GM18909 (cell line): ENCODE results near the gene RALB.
"Not testable (repeated sequence)": the region's sequence is repeated elsewhere in the genome, so short reads cannot be mapped to it uniquely, and the experiment has no call there.

ENCODE experiments used
- ATAC-seq: cut with Tn5 transposase; IDR thresholded peaks from one replicate; pipeline ENCODE4 v1.9.1; 2021; ENCODE audit warnings: mild to moderate bottlenecking; ENCODE audit not compliant: unreplicated experiment, poor library complexity

The RALB gene

DNA sequence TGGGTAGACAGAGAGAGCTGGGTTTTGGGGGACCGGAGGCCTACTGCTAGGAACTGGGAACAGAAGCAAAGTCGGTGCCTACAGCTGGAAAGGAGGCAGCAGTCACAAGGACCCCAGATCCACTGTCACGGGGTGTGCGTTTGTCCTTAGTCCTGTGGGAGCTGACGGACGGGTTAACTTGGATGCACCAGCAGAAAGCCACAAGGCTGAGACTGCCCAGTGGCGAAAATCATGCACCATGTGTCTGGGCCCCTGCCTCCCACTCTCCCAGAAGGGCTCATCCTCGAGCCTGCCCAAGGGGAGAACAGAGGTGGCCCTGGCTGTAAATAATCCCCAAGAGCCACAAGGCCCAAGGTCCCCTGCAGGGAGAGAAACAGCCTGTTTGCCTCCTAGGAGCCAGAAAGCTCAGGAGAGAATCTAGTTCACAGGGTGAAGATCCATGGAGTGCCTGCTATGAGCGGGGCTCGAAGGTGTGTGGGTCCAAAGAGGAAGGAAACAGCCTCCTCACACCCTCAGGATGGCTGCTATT lies 11.7 kb upstream of the RALB start:
- no peak for ATAC-seq

DNA sequence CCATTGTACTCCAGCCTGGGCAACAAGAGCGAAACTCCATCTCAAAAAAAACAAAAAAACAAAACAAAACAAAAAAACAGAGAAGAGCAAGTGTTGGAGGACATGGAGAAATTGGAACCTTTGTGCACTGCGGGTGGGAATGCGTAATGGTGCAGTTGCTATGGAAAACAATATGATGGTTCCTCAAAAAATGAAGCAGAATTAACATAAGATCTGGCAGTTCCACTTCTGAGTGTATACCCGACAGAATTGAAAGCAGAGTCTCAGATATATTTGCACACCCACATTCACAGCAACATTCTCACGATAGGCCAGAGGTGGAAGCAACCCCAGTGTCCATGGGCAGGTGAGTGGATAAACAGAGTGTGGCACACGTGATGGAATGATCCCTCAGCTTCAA lies 11.0 kb upstream of the RALB start:
- no peak for ATAC-seq

DNA sequence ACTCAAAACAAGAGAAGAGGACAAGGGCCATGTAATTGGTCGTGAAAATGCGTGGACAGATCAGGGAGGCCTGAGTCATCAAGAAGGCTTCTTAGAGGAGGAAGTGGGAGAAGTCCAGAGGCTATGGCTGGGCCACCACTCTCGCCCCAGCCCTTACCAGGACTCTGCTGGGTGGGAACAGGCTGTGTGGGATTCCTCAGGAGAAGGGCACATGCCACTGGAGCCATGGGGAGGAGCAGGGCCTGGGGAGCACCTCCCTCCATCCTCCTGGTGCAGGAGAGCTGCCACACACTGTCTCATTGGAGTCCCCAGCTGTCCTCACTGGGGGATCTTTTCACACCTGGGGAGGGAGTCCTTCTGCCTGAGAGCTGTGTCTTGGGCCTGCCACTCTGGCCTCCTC lies 9.4 kb upstream of the RALB start:
- ATAC-seq = no peak

DNA sequence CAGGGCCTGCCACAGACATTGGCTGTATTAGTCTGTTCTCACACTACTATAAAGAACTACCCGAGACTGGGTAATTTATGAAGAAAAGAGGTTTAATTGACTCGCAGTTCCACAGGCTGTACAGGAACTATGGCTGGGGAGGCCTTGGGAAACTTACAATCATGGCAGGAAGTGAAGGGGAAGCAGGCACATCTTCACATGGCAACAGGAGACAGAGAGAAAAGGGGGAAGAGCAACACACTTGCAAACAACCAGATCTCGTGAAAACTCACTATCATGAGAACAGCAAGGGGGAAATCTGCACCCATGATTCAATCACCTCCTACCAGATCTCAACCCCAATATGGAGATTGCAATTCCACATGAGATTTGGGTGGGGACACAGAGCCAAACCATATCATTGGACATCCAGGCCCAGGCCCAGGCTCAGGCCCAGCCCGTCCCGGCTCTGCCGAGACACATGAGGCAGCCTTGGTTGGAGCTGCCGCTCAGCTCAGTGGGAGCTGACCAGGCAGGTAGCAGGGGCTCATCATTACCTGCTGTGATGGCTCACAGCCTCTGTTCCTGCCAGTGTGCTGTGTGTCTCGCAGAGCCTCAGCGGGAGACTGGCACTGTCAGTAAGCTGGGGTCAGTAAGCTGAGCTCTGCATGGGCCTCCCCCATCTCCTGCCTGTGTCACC lies 8.6 kb upstream of the RALB start:
- no peak for ATAC-seq

DNA sequence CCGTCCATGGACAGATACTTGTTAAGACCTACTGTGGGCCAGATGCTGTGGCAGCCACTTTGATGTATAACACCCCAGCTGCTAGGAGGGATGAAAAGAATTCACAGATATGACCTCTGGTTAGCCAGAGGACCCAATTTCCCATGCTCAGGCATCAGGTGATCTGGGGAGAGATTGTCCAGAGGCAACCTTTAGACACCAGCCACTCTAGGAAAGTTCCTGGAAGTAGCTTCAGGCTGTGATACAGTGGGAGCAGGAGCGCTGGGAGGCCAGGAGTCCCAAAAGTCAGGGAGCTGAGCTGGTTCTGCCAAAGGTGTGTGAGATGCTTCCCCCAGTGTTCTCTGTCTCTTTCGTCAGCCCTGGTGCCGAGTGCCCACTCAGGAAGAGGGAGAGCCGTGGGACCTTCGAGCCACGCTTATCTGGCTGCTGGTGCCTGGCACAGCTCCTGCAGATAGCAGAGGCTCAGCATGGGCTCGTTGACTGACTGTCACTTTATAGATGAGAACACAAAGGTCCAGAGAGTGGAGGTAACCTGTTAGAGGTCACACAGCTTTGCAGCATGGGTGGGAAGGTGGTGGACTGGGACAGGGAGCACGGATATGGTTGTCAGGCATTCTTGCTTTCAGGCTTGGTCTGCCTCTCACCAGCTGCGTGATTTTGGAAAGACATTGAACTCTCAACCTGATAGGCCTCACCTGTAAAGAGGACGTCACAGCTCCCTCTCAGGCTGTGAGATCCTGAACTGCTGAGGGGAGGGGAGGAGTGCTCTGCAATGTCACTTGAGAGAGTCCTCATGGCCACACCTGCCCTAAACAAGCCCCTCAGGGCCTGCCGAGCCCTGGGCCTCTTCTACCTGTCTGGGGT lies 7.8 kb upstream of the RALB start:
- ATAC-seq = no peak

DNA sequence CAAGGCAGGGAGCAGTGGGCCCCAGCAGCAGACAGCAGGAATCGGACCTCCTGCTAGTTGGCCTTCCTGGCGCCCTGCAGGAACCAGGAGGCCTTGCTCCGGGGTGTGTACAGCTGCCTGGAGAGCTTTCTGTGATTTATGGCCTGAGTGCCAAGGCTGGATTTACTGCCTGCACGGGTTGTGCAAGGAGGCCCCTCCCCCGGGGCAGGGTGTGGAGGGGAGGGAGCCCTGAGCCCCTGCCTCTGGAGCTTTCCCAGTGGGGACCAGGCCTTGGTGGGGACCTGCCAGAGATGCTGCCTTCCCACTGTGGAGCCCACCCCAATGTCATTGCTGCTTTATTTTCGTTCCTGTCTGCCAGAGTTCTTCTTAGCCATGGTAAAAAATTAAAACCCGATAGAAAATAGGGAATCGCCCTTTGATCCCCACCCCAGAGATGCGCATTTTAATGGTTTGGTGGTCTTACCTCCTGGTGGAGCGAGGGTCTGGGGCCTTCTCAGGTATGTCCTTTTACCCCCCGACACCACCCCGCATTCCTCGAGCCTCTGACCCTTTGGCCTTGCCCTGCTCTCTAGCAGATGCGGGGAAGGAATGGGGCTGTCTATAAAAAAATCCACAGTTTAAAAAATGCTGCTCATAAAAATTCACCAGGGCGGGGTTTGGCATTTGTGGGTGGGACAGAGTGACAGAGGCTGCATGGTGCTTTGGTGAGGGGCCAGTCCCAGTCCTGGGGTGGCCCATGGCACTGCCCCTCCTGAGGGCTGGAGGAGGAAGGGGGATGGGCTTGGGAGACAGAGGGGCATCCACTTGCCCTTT lies 6.9 kb upstream of the RALB start:
- no peak for ATAC-seq

DNA sequence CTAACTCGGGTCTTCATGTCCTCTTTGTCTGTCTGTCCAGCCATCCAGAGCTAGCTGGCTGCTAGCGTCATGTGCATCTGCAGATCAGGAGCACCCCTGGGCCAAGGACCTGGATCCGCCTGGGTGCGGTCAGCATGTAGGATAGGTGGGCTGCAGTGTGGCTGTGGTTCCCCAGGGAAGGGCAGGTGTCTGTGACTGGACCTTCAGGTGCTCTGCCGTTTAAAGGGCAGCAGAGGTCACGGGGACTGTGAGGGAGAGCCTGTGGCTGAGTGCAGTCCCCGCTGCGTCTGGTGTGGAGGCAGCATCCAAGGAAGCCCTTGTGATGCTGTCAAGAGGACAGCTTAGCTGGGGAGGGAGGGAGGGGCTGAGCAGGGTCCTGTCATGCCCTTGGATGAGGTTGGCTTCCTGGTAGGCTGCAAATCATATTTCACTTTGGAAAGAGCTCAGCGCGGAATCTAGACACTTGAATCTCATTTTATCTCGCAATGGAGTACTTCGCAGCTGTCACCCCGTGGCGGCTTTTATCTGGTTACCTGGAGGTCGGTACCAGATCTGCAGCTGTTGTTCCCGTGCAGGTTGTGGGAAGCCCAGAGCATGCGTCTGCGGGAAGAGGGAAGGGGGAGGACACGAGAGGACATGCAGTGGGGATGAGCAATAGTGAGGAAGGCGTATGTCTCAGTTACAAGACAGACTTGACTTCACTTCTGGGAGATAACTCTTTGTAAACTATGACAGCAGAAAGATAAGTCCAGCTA lies 5.9 kb upstream of the RALB start:
- no peak for ATAC-seq

DNA sequence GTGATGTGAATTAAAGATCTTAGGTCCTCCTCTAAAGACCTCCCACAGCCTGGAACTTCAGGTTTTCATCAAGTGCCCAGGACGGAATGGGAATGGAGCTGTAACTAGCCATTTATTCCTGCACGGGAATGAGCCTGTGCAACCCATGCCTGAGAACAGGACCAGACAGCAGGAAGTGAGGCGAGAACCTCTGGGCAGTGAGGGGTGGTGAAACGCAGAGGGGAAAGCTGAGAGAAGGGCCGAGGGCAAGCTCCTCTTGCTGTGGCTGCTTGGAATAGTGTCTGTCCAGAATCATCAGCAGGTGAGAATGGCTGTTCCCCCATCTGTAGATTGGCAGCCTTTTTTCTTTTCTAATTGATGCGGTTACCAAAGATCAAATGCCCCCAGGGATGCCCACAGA lies 4.8 kb upstream of the RALB start:
- ATAC-seq = no peak

DNA sequence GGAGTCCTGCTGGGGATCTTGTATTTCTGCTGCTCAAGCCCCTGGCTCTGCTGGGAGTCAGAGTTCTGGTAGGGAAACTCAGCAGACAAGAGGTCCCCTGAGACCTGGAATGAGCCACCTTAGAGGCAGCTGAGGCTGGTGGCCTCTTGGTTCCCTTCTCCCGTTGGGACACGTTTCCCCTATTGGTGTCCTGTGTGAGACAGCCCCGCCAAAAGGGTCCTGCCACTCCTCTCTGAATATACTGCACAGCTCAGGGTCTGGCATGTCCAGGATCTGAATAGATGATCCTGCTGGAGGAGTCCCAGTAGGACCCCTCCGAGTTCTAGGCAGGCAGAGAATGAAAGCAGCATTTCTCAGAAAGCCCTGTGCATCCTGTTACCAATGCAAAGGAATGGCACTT lies 2.0 kb upstream of the RALB start:
- ATAC-seq = no peak

DNA sequence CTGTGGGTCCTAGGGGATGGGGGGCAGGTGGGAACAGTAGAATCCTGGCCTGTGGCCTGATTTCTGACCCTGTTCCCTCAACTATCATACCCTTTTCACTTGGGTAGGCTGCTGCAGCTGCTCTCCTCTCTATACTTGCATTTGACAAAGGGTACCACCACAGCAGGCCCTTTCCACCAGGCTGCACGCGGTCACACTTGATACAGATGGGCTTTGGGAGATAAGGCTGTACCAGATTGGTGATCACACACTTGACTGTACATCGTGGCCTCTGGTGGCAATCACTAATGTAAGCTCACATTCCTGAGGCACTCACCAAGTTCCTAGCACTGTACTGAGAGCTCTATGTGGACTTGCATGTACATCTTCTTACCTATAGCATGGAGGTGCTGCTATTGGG lies 1.6 kb upstream of the RALB start:
- ATAC-seq = no peak

DNA sequence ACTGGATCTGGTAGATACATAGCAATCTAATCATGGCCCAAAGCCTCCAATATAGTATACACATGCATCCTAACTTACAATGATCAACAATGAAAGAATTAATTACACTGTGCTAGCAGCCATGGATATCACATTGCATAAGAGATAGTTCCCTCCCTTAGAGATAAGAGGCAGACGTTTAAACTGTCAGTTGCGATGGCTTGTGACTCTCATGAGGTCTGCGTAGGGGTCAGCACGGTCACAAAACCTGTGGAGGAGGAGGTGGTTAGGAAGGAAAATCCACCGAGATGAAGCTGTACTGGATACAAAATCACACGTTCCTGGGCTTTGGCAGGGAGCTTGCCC lies 800 bp upstream of the RALB start:
- no peak for ATAC-seq

DNA sequence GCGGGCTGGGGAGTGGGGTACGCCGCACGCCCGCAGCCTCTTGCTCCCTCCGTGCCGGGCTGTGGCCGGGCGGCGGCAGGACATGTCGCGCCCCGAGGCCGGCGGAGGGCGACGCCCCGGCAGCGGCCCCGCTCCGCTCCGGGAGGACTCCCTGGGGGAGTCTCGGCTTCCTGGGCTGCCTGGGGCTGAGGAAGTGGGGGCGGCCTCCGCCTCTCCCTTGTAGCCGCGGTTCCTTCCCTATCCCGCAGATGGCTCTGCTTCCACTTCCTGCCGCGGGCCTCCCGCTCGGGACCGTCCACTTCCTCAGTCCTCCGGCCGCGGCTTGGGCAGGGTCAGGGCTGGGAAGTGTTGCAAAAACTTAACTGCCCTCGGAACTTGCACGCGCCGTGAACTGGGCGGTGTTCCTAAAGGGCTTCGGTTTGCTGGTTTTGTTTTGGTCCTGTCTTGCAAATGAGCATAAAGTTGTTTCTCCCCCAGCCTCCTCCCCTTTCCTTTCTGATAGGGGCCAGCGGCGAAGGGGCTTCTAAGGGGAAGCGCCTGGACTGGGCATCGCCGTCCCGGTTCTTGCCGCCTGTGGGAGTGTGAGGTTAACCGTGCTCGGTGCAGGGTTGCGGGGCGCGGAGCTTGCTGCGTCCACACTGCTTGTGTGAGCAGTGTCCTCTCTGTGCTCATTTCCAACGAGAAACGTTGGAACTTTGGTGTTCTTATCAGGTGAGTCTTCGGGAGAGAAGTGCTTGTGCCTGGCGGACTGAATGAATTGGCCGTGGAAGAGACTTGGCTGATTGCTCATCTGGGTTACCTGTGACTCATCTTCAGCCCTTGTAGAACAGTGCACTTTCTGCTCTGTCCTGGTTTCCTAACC lies 600 bp downstream of the RALB start:
- ATAC-seq = peak; percentile 33

DNA sequence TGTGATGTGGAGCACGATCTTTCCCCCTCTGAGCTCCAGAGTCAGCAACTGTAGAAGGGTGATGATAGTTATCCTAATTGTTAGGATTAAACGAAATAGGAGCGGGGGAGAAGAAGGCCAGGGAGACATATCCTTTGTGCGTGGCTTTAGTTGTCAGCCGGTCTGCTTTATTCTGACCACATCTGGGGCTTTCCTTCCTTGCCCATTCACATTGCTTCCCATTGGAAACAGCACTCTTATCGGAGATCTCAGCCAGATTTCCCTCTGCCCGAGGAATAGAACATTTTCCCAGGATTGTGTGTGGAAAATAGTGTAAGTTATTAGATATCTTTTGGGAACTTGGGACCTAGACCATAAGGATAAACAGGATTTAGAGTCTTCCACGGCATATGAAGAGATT lies 1.5 kb downstream of the RALB start:
- ATAC-seq = no peak

DNA sequence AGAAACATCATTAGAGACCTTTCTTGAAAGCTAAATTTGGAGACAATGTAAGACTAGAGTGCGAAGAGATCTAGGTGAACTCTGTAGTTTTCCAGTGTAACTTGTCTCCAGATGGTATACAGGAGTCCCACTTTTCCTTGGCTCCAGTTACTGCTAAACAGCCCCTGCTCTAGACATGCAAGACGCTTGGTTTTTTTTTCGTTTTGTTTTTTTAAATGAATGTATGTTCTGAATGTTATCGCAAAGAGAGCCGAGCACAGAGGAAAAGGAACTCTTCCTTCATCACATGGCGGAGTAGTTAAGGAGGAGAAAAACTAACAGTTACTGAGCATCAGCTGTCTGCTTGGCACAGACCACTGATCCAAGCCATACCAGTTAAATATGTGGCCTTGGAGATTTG lies 2.4 kb downstream of the RALB start:
- no peak for ATAC-seq

DNA sequence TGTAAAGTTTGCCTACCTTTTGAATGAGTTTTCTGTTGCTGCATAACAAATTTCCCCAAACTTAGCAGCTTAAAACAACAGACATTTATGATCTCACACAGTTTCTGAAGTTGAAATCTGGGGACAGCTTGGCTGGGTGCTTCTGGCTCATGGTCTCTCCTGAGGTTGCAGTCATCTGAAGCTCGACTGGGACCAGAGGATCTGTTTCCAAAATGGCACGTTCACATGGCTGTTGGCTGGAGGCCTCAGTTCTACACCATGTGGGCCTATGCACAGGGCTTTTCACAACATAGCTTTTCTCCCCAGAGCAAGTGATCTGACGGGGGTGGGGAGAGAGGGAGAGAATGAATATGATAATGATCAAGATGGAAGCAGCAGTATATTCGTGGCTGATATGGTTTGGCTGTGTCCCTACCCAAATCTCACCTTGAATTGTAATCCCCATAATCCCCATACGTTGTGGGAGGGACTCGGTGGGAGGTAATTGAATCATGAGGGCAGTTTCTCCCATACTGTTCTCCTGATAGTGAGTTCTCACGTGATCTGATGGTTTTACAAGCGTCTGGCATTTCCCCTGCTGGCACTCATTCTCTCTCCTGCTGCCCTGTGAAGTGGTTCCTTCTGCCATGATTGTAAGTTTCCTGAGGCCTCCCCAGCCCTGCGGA lies 3.5 kb downstream of the RALB start:
- ATAC-seq = no peak

DNA sequence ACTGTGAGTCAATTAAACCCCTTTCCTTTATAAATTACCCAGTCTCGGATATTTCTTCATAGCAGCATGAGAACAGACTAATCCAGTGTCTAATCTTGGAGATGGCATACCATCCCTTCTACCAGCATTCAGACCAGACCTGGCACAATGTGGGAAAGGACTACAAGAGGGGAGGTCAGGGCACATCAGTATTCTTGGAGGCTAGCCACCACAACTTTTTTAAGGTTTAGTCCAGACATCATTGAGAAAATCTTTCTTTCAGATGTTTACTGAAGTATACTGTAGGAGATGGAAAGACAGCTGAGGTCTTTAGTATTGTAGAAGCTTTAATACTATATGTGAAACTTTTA lies 4.0 kb downstream of the RALB start:
- ATAC-seq = no peak

DNA sequence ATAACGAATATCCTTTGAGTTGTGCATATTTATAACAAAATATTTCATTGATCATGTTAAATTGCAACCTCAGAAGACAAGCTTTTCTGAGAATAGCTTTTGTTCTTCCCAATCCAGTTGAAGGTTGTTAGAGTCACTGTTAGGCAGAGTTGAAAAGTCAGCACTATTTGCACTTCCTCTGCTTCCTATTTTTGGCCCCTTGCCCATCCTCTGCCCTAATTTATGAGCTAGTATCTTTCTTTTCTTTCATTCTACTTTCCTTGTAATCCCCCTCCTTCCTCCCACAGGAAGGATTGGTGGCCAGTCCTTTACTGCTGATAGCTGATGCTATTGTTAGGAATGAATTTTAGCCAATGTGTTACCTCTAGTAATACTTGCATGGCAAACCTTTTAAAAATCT lies 4.9 kb downstream of the RALB start:
- no peak for ATAC-seq

DNA sequence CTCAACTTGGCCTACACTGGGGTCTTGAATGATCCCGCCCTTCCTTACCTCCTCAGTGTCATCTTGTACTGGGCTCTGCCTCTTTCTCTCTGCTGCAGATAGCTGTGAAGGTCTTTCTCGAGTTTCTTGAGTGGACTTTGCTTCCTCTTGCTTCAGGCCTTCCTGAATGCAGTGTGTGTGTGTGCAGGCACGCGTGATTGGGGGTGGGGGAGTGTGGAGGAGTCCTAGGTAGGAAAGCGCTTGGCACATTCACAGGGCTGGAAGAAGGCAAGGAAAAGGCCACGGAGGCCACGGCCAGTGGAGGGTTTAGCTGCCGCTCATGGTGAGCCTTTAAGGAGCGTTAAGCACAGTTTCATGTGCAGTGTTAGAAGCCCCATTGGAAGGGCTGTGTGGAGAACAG lies 5.5 kb downstream of the RALB start:
- ATAC-seq = no peak

DNA sequence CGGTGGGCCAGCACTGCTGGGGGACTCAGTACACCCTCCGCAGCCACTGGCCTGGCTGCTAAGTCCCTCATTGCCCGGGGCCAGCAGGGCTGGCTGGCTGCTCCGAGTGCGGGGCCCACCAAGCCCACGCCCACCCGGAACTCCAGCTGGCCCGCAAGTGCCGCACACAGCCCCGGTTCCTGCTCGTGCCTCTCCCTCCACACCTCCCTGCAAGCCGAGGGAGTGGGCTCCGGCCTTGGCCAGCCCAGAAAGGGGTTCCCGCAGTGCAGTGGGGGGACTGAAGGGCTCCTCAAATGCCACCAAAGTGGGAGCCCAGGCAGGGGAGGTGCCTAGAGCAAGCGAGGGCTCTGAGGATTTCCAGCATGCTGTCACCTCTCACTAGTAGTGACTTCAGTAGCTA lies 7.3 kb downstream of the RALB start:
- ATAC-seq = not testable (repeated sequence)
